Ovary (tissue), 3 donors: Measurements from ENCODE around the gene RPL35A.
A peak's percentile ranks its signal among the peaks of the same experiment; 100 is the strongest.

Experiments
- CTCF ChIP-seq, 3 donors: fragments of 450-650 bp in 2 of 3; fragments of 200-600 bp in 1 of 3; IDR thresholded peaks; one replicate each; pipeline versions ENCODE4 v1.5.1 to v1.8.0; 2016 to 2022; ENCODE audit warnings: antibody characterized with exemption in 3 of 3, mild to moderate bottlenecking in 1 of 3
- EP300 ChIP-seq: sonication (generic); formaldehyde crosslinking; IDR thresholded peaks from one replicate; pipeline ENCODE4 v1.6.1; 2017; ENCODE audit warnings: antibody characterized with exemption
- POLR2A ChIP-seq: fragments of 450-650 bp; IDR thresholded peaks from one replicate; pipeline ENCODE4 v1.6.1; 2017; ENCODE audit warnings: antibody characterized with exemption, mild to moderate bottlenecking, moderate library complexity
- donor health status: DM: no; HTN: no; CAD: no.

GRCh38 chr3:197959891-197960693, 10.1 kb downstream of the RPL35A start, which contains the start of gene LMLN:
- no peak for TF ChIP-seq CTCF (IDR thresholded peaks at IDR 0.05)
- TF ChIP-seq POLR2A, result peak; percentile 68
- no peak for TF ChIP-seq EP300
